Measurements from ENCODE around the gene OXSR1. TPM values are rescaled to one million over a fixed set of nuclear protein-coding genes. Genes with fewer than 3 reads are reported as not detected.

The OXSR1 gene
- total and polyA plus RNA-seq, 2 of the 13 experiments (the other 11 are each of a cell fraction or from before 2014, with no cell fraction given) = 27.4 to 32.6 TPM

GRCh38 chr3:38164952-38165721 is at the start of gene OXSR1 (continued):
- TF ChIP-seq ESRRA (CRISPR knock-in tag; IDR thresholded peaks at IDR 0.05; ENCODE audit: low read depth) = peak; percentile 17; the same call in 1 of the 2 replicates
- no peak for TF ChIP-seq TRIM24 (CRISPR knock-in tag; IDR thresholded peaks at IDR 0.05)
- TF ChIP-seq DMAP1 (CRISPR knock-in tag; IDR thresholded peaks at IDR 0.05) = peak; percentile 77
- peak; percentile 89; the same call in 1 of the 2 replicates for TF ChIP-seq CHCHD3 (CRISPR knock-in tag; IDR thresholded peaks at IDR 0.05)
- TF ChIP-seq, protein P1, sequence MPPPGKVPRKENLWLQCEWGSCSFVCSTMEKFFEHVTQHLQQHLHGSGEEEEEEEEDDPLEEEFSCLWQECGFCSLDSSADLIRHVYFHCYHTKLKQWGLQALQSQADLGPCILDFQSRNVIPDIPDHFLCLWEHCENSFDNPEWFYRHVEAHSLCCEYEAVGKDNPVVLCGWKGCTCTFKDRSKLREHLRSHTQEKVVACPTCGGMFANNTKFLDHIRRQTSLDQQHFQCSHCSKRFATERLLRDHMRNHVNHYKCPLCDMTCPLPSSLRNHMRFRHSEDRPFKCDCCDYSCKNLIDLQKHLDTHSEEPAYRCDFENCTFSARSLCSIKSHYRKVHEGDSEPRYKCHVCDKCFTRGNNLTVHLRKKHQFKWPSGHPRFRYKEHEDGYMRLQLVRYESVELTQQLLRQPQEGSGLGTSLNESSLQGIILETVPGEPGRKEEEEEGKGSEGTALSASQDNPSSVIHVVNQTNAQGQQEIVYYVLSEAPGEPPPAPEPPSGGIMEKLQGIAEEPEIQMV (CRISPR knock-in tag; IDR thresholded peaks at IDR 0.05; ENCODE audit: low read depth) = 0 out of 2 replicates have a peak, but pooled peaks have one; percentile 9
- TF ChIP-seq ZNF740 (CRISPR knock-in tag; IDR thresholded peaks at IDR 0.05) = peak; percentile 12
- TF ChIP-seq ZNF256 (CRISPR knock-in tag; conservative IDR thresholded peaks at IDR 0.05) = peak; percentile 85; the same call in 1 of the 2 replicates
- TF ChIP-seq RCOR2 (CRISPR knock-in tag; IDR thresholded peaks at IDR 0.05) = peak; percentile 63
- TF ChIP-seq, protein P2, sequence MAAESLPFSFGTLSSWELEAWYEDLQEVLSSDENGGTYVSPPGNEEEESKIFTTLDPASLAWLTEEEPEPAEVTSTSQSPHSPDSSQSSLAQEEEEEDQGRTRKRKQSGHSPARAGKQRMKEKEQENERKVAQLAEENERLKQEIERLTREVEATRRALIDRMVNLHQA (CRISPR knock-in tag; IDR thresholded peaks at IDR 0.05) = no peak
- TF ChIP-seq, protein P3, sequence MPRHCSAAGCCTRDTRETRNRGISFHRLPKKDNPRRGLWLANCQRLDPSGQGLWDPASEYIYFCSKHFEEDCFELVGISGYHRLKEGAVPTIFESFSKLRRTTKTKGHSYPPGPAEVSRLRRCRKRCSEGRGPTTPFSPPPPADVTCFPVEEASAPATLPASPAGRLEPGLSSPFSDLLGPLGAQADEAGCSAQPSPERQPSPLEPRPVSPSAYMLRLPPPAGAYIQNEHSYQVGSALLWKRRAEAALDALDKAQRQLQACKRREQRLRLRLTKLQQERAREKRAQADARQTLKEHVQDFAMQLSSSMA (CRISPR knock-in tag; IDR thresholded peaks at IDR 0.05) = peak; percentile 100
- 0 out of 2 replicates have a peak, but pooled peaks have one; percentile 83 for TF ChIP-seq CENPBD1 (CRISPR knock-in tag; IDR thresholded peaks at IDR 0.05; ENCODE audit: borderline replicate concordance, low read depth)
- TF ChIP-seq NONO (IDR thresholded peaks at IDR 0.05) = no peak
- no peak; the same call in 1 of the 2 replicates for TF ChIP-seq NONO (CRISPR knock-in tag; conservative IDR thresholded peaks at IDR 0.05)
- peak; percentile 36; the same call in 1 of the 2 replicates for TF ChIP-seq ZNF777 (CRISPR knock-in tag; IDR thresholded peaks at IDR 0.05)
- no peak for TF ChIP-seq HDAC6 (IDR thresholded peaks at IDR 0.05; ENCODE audit: low read depth, low read length)
- TF ChIP-seq, protein P4, sequence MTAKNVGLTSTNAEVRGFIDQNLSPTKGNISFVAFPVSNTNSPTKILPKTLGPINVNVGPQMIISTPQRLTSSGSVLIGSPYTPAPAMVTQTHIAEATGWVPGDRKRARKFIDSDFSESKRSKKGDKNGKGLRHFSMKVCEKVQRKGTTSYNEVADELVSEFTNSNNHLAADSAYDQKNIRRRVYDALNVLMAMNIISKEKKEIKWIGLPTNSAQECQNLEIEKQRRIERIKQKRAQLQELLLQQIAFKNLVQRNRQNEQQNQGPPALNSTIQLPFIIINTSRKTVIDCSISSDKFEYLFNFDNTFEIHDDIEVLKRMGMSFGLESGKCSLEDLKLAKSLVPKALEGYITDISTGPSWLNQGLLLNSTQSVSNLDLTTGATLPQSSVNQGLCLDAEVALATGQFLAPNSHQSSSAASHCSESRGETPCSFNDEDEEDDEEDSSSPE (CRISPR knock-in tag; IDR thresholded peaks at IDR 0.05) = peak; percentile 86
- peak; percentile 99 for TF ChIP-seq CREM (IDR thresholded peaks at IDR 0.05)
- TF ChIP-seq CREM (CRISPR knock-in tag; IDR thresholded peaks at IDR 0.05) = peak; percentile 79
- TF ChIP-seq, protein P5, sequence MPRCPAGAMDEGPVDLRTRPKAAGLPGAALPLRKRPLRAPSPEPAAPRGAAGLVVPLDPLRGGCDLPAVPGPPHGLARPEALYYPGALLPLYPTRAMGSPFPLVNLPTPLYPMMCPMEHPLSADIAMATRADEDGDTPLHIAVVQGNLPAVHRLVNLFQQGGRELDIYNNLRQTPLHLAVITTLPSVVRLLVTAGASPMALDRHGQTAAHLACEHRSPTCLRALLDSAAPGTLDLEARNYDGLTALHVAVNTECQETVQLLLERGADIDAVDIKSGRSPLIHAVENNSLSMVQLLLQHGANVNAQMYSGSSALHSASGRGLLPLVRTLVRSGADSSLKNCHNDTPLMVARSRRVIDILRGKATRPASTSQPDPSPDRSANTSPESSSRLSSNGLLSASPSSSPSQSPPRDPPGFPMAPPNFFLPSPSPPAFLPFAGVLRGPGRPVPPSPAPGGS (CRISPR knock-in tag; IDR thresholded peaks at IDR 0.05) = 0 out of 2 replicates have a peak, but pooled peaks have one; percentile 15
- TF ChIP-seq FUBP1 (CRISPR knock-in tag; IDR thresholded peaks at IDR 0.05; ENCODE audit: borderline replicate concordance) = no peak
- TF ChIP-seq ZBTB21 (CRISPR knock-in tag; IDR thresholded peaks at IDR 0.05) = peak; percentile 99
- no peak for TF ChIP-seq ONECUT2 (CRISPR knock-in tag; IDR thresholded peaks at IDR 0.05)
